Mucosa of stomach (tissue), 1 donor: ENCODE results near the gene ZNF417.
"Not testable (repeated sequence)": the region's sequence is repeated elsewhere in the genome, so short reads cannot be mapped to it uniquely, and the experiment has no call there.

ENCODE experiments used
- H3K27me3 ChIP-seq: one replicate; pipeline ENCODE4 v1.7.0; 2013; ENCODE audit warnings: mild to moderate bottlenecking, low read length; ENCODE audit not compliant: control insufficient read depth, insufficient read depth
- H3K36me3 ChIP-seq: one replicate; pipeline ENCODE4 v1.7.0; 2013; ENCODE audit warnings: low read length; ENCODE audit not compliant: control insufficient read depth, insufficient read depth
- H3K4me1 ChIP-seq: one replicate; pipeline ENCODE4 v1.7.0; 2013; ENCODE audit warnings: mild to moderate bottlenecking, low read length; ENCODE audit not compliant: control insufficient read depth, insufficient read depth
- H3K4me3 ChIP-seq: one replicate; pipeline ENCODE4 v1.7.0; 2013; ENCODE audit warnings: low read length
- H3K9ac ChIP-seq: one replicate; pipeline ENCODE4 v1.7.0; 2013; ENCODE audit warnings: mild to moderate bottlenecking, low read length, moderate library complexity
- H3K9me3 ChIP-seq: one replicate; pipeline ENCODE4 v1.7.0; 2013; ENCODE audit warnings: mild to moderate bottlenecking, low read length, moderate library complexity; ENCODE audit not compliant: control insufficient read depth
- donor health status: Pancreatic carcinoma.

The ZNF417 gene

DNA sequence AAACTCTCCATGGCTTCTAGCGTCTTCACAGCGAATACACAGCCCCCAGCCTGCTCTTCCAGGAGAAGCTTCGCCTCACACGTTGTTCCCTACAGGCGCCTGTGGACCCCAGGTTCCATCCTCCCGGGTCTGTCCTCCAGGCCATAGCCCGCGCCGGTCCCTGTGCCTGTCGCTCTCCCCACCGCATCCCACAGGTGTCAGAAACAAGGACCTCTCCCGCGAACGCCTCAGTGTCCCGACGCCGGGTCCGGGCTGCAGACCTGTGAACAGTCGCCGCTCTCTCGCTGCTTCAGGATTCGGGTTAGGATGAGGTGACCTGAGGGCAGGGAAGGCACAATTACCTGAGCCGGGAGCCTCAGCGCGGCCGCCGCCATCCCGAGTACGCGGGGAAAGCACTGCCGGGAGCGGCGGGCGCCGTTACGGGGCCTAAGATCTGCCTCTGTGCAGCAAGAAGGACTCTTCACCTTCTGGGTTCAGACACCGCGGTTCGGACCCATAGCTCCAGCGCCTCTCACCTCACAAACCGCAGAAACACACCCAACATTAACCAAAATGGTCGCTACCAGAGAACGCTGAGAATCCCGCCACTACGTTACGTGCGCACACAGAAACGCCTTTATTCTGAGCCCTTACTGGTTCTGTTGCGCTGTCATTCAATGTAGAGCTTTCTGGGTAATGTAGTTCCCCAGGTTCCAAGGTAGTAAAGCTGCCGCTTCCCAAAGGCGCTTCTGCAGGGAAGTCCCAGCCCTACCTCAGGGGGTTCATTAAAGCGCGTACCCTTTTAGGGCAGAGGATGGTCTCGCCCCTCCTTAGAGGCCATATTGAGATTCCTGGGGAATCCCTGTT, 18.7 kb upstream of the ZNF417 start, which contains the start of gene ZNF418:
Gene ZNF418, minus strand, starts transcription at position 583 of the 846 bp plus-strand sequence. CDS start 1,580 bp downstream, outside the sequence.
- Histone ChIP-seq H3K27me3 (no peaks in the 10 kb centered on the region), H3K9me3 (peaks cover 13% of the 10 kb centered on the region), H3K4me3 (peak within 1 kb of the TSS; percentile 74), H3K4me1 (peaks cover 5% of the 10 kb centered on the region), H3K9ac (peak within 1 kb of the TSS; percentile 85), H3K36me3 (no peaks in the 10 kb centered on the region)

DNA sequence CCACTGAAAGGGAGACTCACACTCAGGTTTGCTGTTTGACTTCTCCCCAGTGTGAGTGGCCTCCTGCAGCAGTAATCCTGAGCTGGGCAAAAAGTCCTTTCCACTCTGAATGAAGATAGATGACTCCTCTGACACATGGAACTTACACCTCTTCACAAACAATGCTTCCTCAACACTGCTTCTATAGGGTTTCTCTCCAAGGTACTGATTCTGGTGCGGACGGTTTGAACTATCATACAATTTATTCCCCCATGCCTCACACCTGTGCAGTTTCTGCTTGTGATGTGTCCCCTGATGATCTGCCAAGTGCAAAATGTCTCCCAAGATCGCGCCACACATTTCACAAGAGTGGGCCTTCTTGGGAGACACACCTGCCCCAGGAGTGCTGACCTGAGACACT, 11.2 kb upstream of the ZNF417 start:
- Histone ChIP-seq H3K9ac (no peak overlapping the region), H3K27me3 (no peaks in the 10 kb centered on the region), H3K36me3 (no peaks in the 10 kb centered on the region), H3K9me3 (peaks cover 18% of the 10 kb centered on the region), H3K4me1 (no peaks in the 10 kb centered on the region), H3K4me3 (no peak overlapping the region)

DNA sequence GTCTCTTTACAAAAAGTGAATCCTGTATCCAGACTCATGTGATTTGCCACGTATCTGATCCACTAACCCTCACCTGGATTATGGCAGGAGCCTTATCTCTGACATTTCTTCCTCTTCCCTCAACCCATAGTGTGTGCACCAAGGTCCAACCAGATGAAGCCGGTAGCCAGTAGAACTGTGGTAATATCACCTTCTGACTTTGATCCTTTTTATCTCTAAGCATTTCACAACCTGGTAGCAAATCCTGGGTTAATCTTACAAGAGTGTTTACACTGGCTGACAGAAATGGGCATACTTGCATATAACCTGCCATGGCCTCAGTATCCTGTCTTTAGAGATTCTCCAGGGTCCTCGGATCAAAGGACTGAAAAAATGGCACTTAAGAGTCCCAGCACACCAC, 1.9 kb downstream of the ZNF417 start:
- Histone ChIP-seq H3K4me3 (no peak overlapping the region), H3K36me3 (no peaks in the 10 kb centered on the region), H3K9me3 (no peaks in the 10 kb centered on the region), H3K27me3 (no peaks in the 10 kb centered on the region), H3K9ac (no peak overlapping the region), H3K4me1 (peaks cover 12% of the 10 kb centered on the region)

DNA sequence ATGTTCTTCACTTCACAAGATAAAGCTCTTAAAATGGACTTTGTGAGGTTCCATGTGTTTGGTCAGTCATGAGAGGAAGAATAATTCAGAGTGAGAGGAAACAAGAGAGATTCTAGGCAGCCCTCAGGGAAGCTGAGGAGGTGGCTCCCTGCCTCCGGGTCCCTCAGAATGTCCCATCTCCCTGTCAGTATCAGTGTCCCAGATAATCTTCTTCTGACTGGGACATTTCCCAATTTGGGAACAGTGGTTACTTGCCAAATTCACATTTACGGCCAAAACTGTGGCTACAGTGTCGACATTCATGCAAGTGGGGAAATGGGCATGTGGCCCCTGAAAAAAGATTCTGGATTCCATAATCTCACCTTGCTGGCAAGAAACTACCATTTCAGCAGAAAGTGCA, 9.0 kb downstream of the ZNF417 start:
- Histone ChIP-seq H3K4me1 (no peaks in the 10 kb centered on the region), H3K4me3 (no peak overlapping the region), H3K9me3 (no peaks in the 10 kb centered on the region), H3K36me3 (peaks cover 6% of the 10 kb centered on the region), H3K9ac (no peak overlapping the region), H3K27me3 (no peaks in the 10 kb centered on the region)

DNA sequence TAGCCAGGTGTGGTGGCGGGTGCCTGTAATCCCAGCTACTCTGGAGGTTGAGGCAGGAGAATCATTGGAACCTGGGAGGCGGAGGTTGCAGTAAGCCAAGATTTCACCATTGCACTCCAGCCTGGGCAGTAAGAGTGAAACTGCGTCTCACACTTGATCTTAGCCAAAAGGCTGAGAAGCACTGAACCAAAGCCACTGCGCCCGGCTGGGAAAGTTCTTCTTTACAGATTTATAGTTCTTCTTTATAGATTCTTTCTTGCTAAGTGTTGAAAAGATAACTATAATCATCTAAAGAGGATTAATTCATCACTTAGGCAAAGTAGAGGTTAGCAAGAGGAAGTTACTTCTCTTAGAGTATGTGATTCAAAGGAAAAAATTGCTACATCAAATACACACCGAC, 11.1 kb downstream of the ZNF417 start:
- Histone ChIP-seq H3K9me3 (no peaks in the 10 kb centered on the region), H3K4me3 (no peak overlapping the region), H3K36me3 (peaks cover 6% of the 10 kb centered on the region), H3K27me3 (no peaks in the 10 kb centered on the region), H3K4me1 (no peaks in the 10 kb centered on the region), H3K9ac (no peak overlapping the region)

DNA sequence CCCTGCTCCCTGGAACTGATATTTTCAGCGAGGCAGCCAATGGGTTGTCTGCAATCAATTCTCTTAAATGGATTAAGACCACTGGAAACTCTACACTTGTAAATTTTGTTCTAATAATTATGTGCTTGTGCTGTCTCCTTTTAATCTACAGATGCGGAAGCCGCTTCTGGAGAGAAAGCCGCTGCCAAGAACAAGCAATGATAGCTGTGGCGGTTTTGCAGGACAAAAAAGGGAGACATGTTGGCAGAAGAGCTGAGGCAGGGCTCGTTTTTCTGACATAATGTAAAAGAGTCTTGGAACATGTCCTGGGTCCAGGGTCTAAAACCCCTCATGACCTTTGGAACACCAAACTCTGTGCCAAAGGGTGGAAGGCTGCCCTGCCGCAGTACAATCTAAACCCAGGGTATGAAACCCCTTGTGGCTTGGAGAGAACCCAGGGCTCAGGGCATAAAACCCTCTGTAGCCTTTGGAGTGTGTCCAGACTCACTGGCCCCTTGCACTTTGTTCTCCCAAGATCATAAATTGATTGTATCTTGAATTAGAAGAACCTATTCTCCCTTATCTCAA, 12.7 kb downstream of the ZNF417 start:
- H3K9me3 ChIP-seq = no peaks in the 10 kb centered on the region
- H3K4me1 ChIP-seq = no peaks in the 10 kb centered on the region
- H3K4me3 ChIP-seq = no peak overlapping the region
- no peaks in the 10 kb centered on the region for H3K27me3 ChIP-seq
- no peak overlapping the region for H3K9ac ChIP-seq
- peaks cover 6% of the 10 kb centered on the region for H3K36me3 ChIP-seq

DNA sequence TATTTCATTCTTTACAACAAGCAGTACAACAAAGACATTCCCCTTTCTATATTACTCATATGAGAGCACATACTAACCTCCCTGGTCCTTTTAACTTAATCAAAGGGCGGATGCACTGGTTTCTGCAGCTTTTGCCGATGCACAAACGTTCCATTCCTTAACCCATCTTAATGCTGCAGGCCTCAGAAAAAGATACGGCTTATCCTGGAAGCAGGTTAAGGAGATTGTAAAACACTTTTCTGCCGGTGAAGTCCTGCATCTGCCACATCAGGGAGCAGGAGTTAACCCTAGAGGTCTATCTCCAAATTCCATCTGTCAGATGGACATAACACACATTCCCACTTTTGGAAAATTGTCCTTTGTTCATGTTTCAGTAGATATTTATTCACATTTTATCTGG, 16.1 kb downstream of the ZNF417 start:
- H3K27me3 ChIP-seq = no peaks in the 10 kb centered on the region
- no peak overlapping the region for H3K4me3 ChIP-seq
- H3K9me3 ChIP-seq = no peaks in the 10 kb centered on the region

DNA sequence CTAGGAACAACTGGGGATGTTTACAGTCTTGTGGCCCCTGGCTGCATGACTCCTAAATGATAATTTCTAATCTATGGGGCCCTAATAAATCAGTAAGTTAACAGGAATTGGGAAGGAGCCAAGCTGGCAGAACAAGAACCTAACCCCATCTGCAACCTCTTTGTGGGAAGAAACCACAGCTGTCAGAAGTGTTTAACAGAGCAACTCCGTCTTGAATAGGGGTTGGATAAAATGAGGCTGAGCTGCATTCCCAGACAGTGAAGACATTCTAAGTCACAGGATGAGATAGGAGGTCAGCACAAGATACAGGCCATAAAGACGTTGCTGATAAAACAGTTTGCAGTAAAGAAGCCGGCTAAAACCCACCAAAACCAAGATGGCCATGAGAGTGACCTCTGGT, 25.7 kb downstream of the ZNF417 start:
- H3K9me3 ChIP-seq = not testable (repeated sequence)

More for the DNA sequence above, 16.1 kb downstream of the ZNF417 start:
- Histone ChIP-seq H3K9ac (no peak overlapping the region), H3K4me1 (no peaks in the 10 kb centered on the region), H3K36me3 (no peaks in the 10 kb centered on the region)

DNA sequence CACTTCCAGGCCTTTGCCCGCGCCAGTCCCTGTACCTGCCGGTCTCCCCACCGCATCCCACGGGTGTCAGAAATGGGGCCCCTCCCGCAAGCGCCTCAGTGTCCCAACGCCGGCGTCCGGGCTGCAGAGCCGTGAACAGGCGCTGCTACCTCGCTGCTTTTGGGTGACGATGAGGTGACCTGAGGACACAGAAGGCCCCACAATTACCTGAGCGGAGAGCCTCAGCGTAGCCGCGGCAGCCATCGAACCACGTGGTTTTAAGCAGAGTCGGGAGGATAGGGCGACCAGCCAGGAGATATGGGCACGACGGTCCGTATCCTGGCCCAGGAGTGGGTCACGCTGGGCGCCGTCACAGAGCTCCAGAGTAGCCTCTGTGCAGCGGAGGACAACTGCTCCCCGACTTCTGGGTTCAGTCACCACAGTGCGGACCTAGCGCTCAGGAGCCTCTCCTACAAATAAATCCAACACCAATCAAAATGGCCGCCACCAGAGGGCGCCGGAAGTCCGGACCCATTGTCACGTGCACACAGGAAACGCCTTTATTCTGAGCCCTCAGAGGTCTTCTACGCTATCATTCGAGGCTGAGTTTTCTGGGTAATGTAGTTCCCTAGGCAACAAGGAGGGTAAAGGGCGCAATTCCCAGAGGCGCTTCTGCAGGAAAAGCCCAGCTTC, 27.7 kb downstream of the ZNF417 start, which contains the start of gene ZNF814:
Gene ZNF814, minus strand, starts transcription at position 478 of the 672 bp plus-strand sequence. Its CDS starts 235 bp downstream, at position 243.
- Histone ChIP-seq H3K9me3 (no peaks in the 10 kb centered on the region), H3K36me3 (no peaks in the 10 kb centered on the region), H3K27me3 (no peaks in the 10 kb centered on the region), H3K4me3 (peak within 1 kb of the TSS; percentile 64), H3K9ac (peak within 1 kb of the TSS; percentile 64), H3K4me1 (no peaks in the 10 kb centered on the region)

More for the DNA sequence above, 25.7 kb downstream of the ZNF417 start:
- not testable (repeated sequence) for H3K27me3 ChIP-seq, H3K36me3 ChIP-seq, H3K4me1 ChIP-seq, H3K4me3 ChIP-seq, H3K9ac ChIP-seq

DNA sequence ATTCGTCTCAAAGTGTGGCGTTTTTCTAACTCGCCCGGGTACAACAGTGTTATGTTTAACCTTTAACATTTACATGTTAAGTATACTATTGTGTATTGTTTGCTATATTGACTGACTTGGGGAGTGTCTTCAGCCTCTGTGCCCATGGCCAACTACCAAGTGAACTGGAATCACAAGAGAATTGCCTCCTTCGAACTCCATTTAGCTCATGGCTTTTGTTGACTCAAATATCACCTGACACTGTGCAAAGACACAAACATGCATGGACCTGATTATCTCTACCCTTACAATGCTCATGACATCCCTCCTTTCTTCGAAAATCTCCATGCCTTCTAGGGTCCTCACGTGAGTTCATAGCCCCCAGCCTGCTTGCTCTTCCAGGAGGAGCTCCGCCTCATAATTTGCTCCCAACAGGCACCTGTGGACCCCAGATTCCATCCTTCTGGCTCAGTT, 28.3 kb downstream of the ZNF417 start:
- Histone ChIP-seq H3K4me1 (no peaks in the 10 kb centered on the region), H3K4me3 (peak overlapping the region; percentile 64), H3K9me3 (no peaks in the 10 kb centered on the region), H3K27me3 (no peaks in the 10 kb centered on the region), H3K9ac (peak overlapping the region; percentile 64), H3K36me3 (no peaks in the 10 kb centered on the region)

DNA sequence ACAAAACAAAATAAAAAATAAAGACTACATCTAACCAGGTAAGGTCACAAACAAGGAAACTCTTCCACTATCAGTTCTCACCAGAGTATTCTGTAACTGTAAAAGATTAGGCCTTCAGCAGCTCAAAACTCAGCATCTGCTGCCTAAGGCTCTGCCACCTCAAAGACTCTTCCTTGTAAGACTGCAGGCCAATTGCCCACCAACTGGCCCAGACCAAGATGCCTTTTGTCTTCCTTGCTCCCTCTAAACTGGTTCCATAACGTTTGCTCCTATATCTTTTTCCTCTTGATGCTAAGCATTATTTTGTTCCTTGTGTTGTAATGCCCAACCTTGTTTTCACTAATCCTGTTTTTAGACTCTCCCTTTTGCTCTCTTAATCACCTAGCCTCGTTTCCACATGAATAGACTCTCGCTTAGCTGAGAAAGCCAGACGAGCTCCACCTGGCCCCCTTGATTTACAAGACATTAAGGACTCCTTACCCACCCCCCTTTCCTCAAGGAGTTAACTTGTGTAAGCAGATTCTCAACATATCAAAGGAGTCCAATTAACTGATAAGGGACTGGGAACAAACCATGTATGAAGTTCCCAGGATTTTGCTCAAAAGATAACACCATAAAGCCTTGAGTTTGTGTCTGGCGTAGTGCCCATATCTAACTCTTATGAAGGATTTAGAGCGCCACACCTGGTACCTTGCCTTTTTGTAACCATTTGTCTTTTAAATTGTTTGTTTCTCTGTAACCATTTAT, 29.0 kb downstream of the ZNF417 start:
- Histone ChIP-seq H3K4me1 (no peaks in the 10 kb centered on the region), H3K27me3 (no peaks in the 10 kb centered on the region), H3K4me3 (no peak overlapping the region), H3K9me3 (no peaks in the 10 kb centered on the region), H3K9ac (no peak overlapping the region), H3K36me3 (no peaks in the 10 kb centered on the region)
